OCI-M1 (cell line): ENCODE measurements around the gene TRPV4.
A peak's percentile ranks its signal among the peaks of the same experiment; 100 is the strongest.
"Not testable (repeated sequence)": the region's sequence is repeated elsewhere in the genome, so short reads cannot be mapped to it uniquely, and the experiment has no call there.

Source experiments
- DNase-seq: peaks from one replicate; lab custom pipeline; 2025; lab: John Stamatoyannopoulos, UW

TRPV4 gene

GRCh38 chr12:109833307-109834189 lies at the start of gene TRPV4:
Gene TRPV4 (minus strand): TSS chr12:109833398. CDS start chr12:109814796, 18,602 bp downstream.
- no peak for DNase-seq

GRCh38 chr12:109881752-109882151 lies 48.6 kb upstream of the TRPV4 start:
- DNase-seq, result no peak

- DNase-seq, result peak; percentile 26
These were observed 47.7 kb upstream of the TRPV4 start for GRCh38 chr12:109880938-109881337.

- peak; percentile 93 for DNase-seq
These were observed 47.1 kb upstream of the TRPV4 start, which contains the start of gene GLTP for GRCh38 chr12:109880043-109880931. Gene GLTP (minus strand): TSS chr12:109880541. CDS start chr12:109880374, 167 bp downstream.

GRCh38 chr12:109879351-109880042 lies 46.3 kb upstream of the TRPV4 start:
- peak; percentile 34 for DNase-seq

GRCh38 chr12:109878749-109879148 lies 45.6 kb upstream of the TRPV4 start:
- no peak for DNase-seq

DNA sequence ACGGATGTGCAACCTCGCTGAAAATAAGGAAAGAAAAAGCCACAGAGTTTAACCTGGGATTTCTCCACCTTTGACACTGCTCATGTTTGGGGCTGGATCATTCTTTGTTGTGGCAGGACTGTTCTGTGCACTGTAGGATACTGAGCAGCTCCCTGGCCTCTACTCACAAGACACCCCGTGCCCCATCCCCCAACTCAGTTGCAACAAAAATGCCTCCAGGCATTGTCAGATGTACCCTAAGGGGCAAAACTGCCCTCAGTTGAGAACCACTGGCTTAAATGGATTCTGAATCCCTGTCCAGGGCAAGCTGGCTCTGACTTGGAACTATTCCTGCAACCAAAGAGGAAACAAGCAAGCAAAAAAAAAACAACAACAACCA lies 45.0 kb upstream of the TRPV4 start:
- DNase-seq, result no peak

DNA sequence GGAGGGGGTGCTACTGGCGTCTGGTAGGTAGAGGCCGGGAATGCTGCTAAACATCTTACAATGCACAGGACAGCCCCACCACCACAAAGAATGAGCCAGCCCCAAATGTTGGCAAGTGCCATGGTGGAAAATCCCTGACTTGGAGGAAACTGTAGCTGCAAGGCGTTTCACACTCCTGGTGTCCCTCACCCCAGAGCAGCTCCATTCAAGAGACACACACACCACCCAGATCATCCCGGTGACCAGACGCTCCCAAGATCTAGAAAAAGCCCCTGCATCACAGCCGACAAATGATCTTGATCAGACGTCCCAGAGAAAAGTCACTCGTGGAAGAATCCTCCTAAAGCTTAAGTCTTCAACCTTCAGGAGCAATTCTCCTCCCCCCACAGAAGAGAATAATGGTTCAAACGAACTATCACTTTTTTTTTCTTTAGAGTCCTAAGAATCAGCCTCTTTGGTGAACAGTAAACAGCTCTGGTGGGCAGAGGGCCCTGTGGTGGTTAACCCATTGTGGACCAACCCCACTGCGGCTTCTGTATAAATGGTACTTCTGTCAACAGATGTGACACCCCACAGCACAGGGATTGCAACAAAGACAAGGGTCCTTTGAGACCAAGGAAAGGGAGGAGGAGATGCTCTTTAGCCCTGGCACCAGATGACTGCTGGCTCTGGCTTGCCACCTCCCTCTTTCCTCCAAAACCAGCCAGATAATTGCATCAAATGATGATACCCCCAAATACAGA lies 44.5 kb upstream of the TRPV4 start:
- DNase-seq, result no peak

GRCh38 chr12:109876406-109876805 lies 43.2 kb upstream of the TRPV4 start:
- no peak for DNase-seq

DNA sequence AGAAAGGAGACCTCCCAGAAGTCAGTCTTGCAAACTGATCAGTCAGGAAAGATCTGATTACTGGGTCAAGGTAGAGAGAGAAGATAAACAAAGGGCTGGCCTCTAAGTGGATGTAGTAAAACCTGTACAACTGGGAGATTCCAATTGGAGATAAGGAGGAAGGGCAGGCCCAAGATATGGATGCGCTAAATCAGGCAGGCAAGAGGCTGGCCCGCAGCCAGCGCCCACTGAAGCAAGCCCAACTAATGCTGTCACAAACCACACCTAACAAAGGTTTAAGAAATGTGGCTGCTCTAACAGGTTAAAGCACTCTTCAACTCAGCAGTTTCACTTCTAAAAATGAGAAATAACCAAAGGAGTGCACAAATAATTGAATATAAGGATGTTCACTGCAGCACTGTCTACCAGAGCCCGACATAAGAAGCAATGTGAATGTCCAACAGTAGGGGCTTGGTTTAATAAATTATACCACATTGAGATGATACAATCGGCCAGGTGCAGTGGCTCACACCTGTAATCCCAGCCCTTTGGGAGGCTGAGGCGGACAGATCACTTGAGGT lies 42.5 kb upstream of the TRPV4 start:
- no peak for DNase-seq

DNA sequence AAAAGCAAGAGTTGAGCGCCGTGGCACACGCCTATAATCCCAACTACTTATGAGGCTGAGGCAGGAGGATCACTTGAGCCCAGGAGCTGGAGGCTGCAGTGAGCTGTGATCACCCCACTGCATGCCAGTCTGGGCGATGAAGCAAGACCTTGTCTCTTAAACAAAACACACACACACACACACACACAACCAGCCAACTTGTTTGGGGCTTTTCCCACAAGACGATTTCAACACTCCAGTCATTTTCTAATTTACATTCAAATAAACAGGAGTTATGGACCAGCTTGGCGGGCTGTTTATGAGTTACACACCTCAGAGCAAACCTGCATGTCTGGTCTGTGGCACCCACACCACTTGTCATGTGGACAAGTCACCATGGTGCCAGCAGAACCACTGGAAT lies 40.5 kb upstream of the TRPV4 start:
- no peak for DNase-seq

DNA sequence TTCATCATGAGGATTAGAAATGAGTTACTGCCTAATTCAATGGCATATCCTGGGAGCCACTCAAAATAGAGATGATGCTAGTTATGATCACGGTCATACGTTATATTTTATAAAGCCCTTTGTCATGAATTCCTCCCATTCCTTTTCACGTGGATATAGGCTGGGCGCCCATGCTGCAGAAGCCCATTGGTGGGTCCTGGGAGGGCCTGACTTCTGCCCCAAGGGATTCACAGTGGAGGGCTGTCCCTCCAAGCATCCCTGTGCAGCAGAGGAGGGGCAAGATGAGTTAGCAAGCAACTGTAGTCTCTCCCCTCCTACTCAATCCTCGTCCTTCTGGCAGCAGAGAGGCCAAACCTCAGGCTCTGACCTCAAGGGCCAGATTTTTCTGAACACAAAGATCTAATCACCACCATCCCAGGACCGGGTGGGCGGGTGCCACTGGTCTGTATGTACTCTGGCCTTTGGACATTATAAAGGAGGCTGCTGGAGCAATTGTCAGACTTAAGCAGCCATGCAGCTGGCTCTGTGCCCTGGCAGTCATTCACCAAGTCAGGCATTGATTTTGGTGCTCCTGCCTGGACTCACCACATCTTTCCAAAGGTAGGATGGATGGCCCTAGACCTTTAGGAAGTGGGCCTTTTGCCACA lies 38.6 kb upstream of the TRPV4 start:
- peak; percentile 8 for DNase-seq

DNA sequence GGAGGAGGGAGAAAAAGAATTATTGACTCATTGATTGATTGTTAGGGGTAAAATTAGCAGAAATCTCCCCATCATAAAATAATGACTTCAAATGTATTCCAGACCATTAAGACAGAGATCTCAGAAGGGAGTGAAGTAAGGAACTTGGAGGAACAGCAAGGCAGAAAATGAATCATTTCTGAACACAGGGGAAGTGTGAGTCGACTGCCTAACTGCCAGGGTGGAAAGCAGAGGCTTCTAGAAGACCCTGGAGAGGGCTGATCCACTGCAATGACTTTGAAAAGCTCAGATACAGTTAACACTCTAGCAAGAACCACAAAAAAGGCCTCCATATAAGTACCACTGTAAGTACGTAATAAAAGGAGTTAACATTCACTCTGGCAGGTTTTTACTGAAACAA lies 37.5 kb upstream of the TRPV4 start:
- DNase-seq, result no peak

- DNase-seq, result no peak
These were observed 35.2 kb upstream of the TRPV4 start for GRCh38 chr12:109868182-109869051.

GRCh38 chr12:109864916-109865315 lies 31.7 kb upstream of the TRPV4 start:
- DNase-seq, result no peak

DNA sequence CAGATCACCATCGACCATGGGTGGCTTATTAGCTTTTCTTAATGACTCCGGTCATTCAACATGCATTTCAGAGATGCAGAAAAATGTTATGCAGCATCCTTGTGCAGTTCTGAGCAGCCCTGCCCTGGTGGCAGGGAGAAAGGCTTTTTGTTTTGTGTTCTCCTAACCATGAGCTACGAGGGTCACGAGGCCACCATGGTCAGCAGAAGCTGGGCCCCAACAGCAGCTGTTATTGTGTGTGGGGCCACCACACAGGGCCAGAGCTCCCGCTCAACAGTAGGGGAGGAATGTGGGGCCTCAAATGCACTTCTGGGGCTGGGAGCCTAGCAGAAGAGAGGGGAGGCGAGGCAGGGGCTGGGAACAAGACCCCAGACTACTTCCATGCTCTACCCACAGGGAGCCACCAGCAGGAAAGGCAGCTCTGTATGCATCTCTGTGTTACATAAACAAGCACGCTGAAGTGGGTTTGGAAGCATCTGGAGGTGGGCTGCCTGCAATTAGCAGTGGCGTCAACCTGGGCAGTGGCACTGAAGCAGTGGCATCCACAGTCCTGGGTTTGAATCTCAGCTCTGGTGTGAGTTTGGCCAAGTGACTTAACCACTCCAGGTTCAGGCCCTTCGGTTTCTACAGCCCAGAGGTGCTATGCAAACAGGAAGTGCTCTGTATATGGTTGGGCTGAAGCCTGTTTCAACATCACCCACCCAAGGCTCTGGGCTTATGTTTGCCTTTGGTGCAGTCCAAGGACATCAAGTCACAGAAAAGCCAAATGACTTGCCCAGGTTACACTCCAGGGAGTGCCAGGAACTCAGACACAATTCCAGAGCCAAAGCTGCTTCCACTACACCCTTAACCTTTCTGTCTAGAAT lies 30.9 kb upstream of the TRPV4 start:
- no peak for DNase-seq

DNA sequence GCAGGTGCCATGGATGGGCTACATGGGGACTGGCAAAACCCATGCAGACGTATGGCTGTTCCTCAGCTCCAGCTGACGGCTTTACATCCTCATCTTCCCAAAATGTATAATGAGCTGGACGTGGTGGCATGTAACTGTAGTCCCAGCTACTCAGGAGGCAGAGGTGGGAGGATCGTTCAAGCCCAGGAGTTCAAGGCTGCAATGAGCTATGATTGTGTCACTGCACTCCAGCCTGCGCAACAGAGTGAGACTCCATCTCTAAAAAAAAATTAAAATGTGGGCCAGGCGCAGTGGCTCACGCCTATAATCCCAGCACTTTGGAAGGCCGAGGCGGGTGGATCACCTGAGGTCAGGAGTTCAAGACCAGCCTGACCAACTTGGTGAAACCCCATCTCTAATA lies 29.3 kb upstream of the TRPV4 start:
- DNase-seq, result not testable (repeated sequence)

DNA sequence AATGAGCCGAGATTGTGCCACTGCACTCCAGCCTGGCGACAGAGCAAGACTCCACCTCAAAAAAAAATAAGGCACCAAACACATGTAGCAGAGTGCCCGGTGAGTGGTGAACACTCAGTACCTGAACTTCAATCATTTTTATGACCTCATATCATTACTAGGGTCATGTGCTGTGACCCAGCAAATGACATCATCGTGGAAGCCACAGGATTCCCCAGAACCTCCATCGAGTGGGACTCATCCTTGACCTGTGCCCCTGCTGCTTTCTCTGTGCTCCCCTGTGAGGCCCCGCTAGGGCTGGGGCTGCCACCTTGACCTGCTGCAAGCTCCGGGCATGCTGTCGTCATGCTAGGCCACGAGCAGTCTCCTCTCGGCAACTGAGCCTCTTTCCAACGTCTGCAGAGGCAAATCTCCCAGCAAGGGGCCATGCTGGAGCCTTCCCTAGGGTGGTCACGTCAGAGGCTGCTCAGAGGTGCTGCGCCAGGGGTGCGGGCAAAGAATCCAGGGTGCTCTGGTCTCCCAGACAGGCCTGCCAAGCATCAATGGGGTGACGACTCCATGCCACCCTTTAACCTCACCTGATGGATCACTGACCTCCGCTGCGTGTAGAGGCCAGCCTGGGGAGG lies 28.6 kb upstream of the TRPV4 start:
- no peak for DNase-seq
